ENCODE measurements around the gene TLCD5.

TLCD5 gene

DNA sequence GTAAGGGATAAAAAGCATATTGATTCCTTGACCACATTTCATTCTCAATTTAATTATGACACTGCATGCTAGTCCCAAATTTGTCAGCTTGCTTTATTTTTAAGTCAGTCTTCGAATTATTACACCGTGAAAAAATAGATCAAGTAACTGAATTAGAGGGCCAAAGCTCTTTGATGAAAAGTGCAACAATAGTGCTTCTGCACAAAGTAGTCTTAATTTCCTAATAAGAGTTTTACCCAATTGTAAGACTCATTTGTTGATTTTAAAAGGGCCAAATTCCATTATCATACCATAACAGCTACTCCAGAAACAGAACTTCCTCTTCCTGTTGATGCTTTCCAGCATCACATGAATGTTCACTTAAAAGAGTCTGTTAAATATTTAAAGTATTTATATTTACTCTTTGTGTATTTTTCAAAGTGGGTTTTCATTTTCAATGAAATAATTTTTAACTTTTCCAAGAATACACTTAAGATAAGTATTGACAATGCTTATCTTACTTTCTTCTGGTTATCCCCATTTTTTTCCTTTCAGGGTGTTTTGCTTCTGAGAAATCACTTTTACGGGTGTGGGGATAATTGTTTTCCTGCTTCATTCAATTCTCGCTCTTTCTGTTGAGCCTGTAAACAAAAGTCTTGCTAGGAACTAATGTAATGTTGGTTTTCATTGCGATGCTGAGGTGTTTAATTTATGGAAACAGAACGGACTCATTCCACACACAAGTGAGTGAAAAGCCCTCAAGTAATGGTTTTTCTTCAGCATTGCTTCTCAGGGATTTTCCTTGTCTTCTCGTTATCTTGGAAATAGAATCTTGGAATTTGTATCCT lies 13.2 kb downstream of the TLCD5 start:
- no peak for DNase-seq

- no peak for DNase-seq
These were observed 14.3 kb downstream of the TLCD5 start for GRCh38 chr11:120339394-120339890.

DNA sequence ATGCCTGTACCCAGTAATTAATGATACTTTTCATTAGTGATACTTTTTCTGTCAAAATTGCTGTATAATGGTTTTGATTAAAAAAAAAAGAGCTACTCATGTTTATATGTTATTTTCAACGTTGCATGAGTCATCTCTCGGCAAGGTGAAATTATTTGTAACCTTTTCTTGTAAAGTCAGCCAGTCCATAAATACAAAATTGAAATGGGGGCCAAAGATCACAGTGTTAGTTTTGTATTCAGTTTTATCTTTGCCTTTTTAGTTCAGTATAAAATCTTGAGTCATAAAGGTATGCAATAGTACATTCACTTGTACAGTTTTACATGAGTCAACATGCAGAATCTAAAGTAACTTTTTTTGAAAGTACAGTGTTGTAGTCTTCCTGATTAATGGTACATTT lies 15.4 kb downstream of the TLCD5 start:
- no peak for DNase-seq

GRCh38 chr11:120342226-120342625 lies 17.1 kb downstream of the TLCD5 start:
- no peak for DNase-seq

DNA sequence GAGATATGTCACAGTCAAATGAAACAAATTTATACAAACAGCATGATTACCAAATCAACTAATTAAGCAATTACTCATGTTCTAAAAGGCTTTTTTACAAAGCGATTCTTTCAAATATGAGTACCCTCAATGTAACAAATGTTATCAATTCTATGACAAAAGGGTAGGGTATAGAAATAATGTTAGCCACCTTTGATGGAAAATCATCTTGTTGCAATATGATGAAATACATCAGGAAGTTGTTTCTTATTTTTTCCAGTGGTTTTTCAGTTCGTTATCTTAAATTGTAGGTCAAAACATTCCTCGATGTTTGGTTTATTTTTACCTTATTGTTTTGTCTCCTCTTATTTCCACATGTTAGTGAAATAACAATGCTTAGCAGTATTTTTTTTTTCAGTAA lies 17.6 kb downstream of the TLCD5 start:
- no peak for DNase-seq

GRCh38 chr11:120343429-120343828 lies 18.3 kb downstream of the TLCD5 start:
- DNase-seq = no peak

DNA sequence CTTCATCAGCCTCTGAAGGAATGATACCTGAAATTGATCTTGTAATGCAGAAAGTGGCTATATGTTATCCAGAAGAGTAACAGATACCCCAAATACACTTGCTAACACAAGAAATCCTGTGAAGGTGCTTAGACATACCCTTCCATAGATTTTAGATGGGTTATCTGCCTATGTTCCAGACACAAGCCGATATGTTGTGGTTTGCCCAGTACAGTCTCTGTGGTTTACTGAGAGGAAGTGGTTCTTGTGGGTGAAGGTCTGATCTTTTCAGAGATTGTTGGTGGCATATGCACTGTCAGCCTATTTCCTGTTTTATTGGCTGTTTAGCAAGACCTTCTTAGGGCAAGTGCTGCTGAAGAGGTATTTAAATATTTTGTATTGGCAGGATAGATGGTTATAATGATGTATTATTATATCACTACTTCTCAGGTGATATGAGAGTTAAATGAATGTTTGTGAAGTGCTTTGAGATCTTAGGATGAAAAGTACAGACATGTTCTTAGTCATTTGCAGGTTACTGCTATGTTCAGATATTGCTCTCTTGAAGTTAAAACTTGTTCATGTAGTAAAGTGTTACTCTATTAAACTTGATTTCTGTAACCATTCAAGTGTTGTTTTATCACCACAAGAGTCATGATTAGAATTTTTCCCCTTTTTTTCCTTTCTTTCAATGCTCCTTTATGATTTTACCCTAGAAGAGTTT lies 19.4 kb downstream of the TLCD5 start:
- DNase-seq = no peak

GRCh38 chr11:120346233-120346632 lies 21.1 kb downstream of the TLCD5 start:
- no peak for DNase-seq

DNA sequence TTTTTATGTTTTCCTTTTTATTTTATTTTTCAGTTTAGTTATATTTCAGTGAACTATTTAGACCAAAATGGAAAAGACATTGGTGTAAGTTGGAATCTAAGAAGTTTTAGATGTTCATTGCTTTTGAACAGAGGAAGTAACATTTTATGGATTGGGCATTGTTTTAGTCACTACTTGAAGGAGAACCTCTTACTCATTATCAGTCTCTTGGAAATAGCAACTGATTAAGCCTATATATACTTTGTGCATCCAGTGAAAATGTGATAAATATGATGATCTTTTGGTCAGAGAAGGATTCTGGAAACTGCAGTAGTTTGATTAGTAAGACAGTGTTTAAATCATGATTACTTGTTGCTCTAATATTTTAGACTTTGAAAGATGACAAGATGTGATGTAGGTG lies 25.5 kb downstream of the TLCD5 start:
- no peak for DNase-seq

- no peak for DNase-seq
These were observed 27.3 kb downstream of the TLCD5 start for GRCh38 chr11:120352405-120352804.

DNA sequence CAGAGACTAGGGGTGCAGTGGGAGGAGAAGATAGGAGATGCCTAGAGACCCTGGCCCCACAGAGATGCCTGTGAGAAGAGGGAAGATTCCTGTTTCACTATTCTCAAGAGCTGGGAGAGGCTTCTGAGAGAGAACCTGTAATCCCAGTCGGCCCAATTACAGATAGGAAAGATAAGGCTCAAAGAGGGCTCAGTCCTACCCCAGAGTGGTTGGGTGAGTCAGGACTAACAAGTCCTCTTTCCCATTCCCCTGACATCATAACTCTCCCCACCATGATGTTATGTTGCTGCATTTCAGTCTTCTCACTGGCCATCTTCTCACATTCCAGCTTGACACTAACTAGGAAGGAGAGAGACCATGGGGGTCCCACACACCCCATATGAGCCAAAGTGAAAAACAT lies 29.0 kb downstream of the TLCD5 start:
- DNase-seq = no peak

DNA sequence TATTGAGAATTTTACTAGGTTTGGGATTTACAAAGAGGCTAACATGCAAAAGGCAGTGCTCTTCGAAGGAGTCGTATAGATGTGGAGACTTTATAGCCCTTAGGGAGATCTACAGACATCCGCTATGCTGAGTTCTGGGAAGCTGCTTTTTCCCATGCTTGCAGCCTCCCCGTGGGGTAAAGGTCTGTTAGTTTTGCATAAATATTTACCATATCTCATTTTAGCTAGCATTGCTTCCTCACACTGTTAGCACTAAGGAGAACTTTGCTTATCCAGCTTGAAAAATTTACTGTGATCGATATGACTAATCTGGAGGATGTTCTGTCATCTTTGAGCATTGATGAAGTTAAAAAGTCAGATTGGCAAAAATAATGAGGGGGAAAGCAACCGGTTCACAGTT lies 29.7 kb downstream of the TLCD5 start:
- no peak for DNase-seq

DNA sequence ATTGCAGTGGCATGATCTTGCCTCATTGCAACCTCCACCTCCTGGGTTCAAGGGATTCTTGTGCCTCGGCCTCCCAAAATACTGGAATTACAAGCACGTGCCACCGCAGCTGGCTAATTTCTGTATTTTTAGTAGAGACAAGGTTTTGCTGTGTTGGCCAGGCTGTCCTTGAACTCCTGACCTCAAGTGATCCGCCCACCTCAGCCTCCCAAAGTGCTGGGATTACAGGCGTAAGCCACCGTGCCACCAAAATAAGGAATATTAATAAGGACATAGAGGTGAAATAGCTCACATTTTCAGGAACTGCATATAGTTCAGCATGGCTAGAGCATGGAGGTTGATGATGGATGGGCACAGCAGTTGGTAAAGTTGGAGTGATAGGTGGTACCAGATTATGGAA lies 32.5 kb downstream of the TLCD5 start:
- no peak for DNase-seq

DNA sequence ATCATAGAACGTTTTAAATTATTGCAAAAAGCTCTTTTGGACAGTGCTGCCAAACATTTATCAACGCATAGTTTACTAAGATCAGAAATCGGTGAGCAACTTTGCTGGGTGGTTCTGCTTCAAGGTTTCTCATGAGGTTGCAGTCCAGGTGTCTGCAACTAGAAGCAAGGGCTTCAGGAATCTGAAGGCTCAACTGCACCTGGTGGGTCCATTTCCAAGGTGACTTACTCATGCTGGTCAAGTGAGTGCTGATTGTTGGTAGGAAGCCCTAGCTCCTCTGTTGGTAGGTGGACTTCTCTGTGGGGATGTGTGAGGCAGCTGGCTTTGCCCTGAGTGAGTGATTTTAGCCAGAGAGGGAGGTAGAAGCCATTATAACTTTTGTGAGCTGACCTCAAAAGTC lies 33.6 kb downstream of the TLCD5 start:
- DNase-seq = no peak

DNA sequence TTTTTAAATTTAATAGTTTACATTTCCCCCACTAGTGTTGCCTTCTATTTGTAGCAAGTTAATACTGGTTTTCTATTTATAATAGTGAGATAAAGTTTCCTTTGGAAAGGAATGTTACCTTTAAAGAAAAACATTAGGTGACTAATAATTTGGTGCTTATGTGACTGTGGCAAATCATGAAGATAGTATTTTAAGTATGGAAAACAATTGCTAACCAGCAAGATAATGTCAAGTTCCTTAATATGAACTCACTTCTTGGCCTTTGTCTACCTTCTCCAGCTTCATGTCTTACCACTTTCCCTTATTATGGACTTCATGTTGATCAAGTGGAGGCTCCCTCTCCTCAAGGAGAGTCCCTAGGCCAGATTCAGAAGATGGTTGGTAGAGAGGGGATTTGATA lies 38.3 kb downstream of the TLCD5 start:
- no peak for DNase-seq

- DNase-seq = no peak
These were observed 40.4 kb downstream of the TLCD5 start for GRCh38 chr11:120365512-120365911.

- DNase-seq = no peak
These were observed 47.2 kb downstream of the TLCD5 start for GRCh38 chr11:120372296-120372695.

DNA sequence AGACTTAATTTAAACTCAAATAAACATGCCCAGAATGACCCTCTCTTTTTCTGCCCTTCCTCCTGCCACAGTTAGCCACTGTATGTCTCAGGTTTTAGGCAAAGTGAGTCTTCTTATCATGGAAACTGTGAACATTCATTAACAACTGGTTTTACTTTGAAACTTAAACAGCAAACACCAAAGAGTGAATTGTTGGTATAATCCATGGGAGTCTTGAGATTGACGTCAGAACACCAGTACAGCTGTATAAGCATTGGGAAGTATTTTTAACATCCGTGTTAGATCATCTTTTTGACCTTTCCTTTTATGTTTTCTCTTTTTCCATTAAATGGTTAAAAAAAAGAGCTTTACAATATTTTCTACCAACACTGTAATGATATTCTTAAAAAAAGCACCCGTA lies 50.0 kb downstream of the TLCD5 start:
- DNase-seq = no peak

- no peak for DNase-seq
These were observed 51.6 kb downstream of the TLCD5 start for GRCh38 chr11:120376547-120377182.

DNA sequence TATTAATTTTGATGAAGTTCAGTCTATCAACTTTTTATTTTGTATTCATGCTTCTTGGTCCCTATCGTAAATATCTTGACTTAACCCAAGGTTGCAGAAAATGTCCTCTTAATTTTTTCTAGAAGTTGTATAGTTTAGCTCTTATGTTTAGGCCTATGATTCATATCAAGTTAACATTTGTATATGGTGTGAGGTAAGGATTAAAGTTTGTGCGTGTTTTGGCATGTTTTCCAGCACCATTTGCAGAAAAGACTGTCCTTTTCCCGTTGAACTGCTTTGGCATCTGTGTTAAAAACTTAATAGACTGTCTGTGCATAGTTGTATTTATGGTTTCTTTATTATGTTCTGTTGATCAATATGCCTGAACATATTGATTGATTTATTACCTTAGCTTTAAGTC lies 53.4 kb downstream of the TLCD5 start:
- no peak for DNase-seq

- no peak for DNase-seq
These were observed 56.3 kb downstream of the TLCD5 start for GRCh38 chr11:120381401-120381800.

Measured in NCI-H187 (cell line).